H1 (cell line): ENCODE results near the gene SHISAL2B. TPM values are rescaled to one million over a fixed set of nuclear protein-coding genes. Genes with fewer than 3 reads are reported as not detected.

Source experiments
- BACH1 ChIP-seq: IDR thresholded peaks from 2 replicates; pipeline ENCODE4 v1.6.1; 2012; ENCODE audit warnings: low read length, improper control_type of control experiment
- MAFK ChIP-seq: IDR thresholded peaks from 2 replicates; pipeline ENCODE4 v1.6.1; 2012; ENCODE audit warnings: low read depth, mild to moderate bottlenecking, improper control_type of control experiment, low read length
- NANOG ChIP-seq: IDR thresholded peaks from 2 replicates; pipeline ENCODE4 v1.6.1; 2011; ENCODE audit warnings: low read length, low read depth, mild to moderate bottlenecking, inconsistent platforms; ENCODE audit not compliant: insufficient read depth, poor library complexity, severe bottlenecking
- NRF1 ChIP-seq: IDR thresholded peaks from 2 replicates; pipeline ENCODE4 v1.6.1; 2011; ENCODE audit warnings: mild to moderate bottlenecking, low read depth, low read length, improper control_type of control experiment
- PHF8 ChIP-seq: fragments of 200-600 bp; sonication (generic); conservative IDR thresholded peaks from 2 replicates; pipeline ENCODE4 v1.7.1; 2012; ENCODE audit warnings: low read depth, mild to moderate bottlenecking, inconsistent platforms, low read length, moderate library complexity
- RFX5 ChIP-seq: IDR thresholded peaks from 2 replicates; pipeline ENCODE4 v1.6.1; 2011; ENCODE audit warnings: low read depth, low read length, improper control_type of control experiment, borderline replicate concordance
- RNF2 ChIP-seq: fragments of 200-900, 300-1000 bp; sonication (generic); IDR thresholded peaks from 2 replicates; pipeline ENCODE4 v1.7.1; 2016; ENCODE audit warnings: borderline replicate concordance, low read depth, mild to moderate bottlenecking, antibody characterized with exemption, low read length; ENCODE audit not compliant: poor library complexity, severe bottlenecking; ENCODE audit errors: missing control alignments
- SAP30 ChIP-seq: fragments of 300-600 bp; sonication (generic); IDR thresholded peaks from 2 replicates; pipeline ENCODE4 v1.7.1; 2012; ENCODE audit warnings: low read length, moderate library complexity, mild to moderate bottlenecking, inconsistent platforms; ENCODE audit not compliant: insufficient read depth, insufficient replicate concordance
- SIRT6 ChIP-seq: IDR thresholded peaks from one replicate; pipeline ENCODE4 v1.7.1; 2012; ENCODE audit warnings: low read length, inconsistent platforms
- polyA plus RNA-seq, 7 experiments: library from polyadenylated mRNA; depleted of rRNA in 3 of 7; stranded (reverse) in 5 of 7; unstranded in 2 of 7; fragments of >200 nt in 5 of 7; fragments of 200-250 nt in 2 of 7; gene quantifications; 1 replicate in 5 of 7; 2 replicates in 1 of 7; 4 replicates in 1 of 7; pipeline versions ENCODE4 v1.2.1 to v1.2.3, GENCODE V29; 2011 to 2013; ENCODE audit warnings: missing spikeins in 2 of 7, mixed read lengths in 2 of 7
- total RNA-seq: library from RNA; stranded (reverse); fragmentation: NEBNext Ultra II Directional; extraction: Animal tissue kit (Norgen Biotek cat#: 25700); gene quantifications from 2 replicates; pipeline ENCODE4 v1.2.1, GENCODE V29; 2021

The SHISAL2B gene
- total and polyA plus RNA-seq, 2 of the 8 experiments (the other 6 are each of a cell fraction or from before 2014, with no cell fraction given), result 10.6 to 14.2 TPM

DNA sequence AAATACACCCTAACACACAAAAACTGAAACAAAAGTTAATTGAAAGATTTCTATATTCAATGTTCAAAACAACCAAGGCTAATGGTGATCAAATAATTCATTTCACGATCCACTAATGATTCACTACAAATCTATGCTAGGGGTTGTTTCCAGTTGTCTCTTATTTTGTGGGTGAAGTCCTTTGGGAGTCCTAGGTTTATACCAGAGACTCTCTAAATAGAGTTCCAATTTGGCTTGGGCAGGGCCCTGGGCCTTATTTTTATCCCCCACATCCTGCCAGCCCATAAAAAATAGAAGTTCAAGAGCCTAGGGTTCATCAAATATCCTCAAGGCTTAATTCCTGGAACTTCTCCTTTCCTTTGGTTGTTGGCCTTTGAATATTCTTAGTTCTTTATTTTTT, 52.1 kb downstream of the SHISAL2B start (continued):
- TF ChIP-seq NANOG, result no peak
- no peak for TF ChIP-seq RNF2
- no peak for TF ChIP-seq NRF1
- no peak for TF ChIP-seq RFX5
- TF ChIP-seq BACH1, result no peak
- no peak for TF ChIP-seq PHF8
- TF ChIP-seq MAFK, result no peak
- TF ChIP-seq SAP30, result no peak
- no peak for TF ChIP-seq SIRT6
- TF ChIP-seq, all 59 proteins: peak for 0
